Ovary (tissue), 9 donors: Measurements from ENCODE around the gene GFER. TPM values are rescaled to one million over a fixed set of nuclear protein-coding genes. Genes with fewer than 3 reads are reported as not detected.

Source experiments
- DNase-seq, 5 donors: peaks; one replicate each; pipeline ENCODE4 v3.0.0-alpha.2; 2019 to 2020
- H3K27ac ChIP-seq, 2 donors: fragments of 200-600 bp; one replicate each; pipeline versions ENCODE4 v1.5.1 to v1.8.0; 2019 to 2022
- H3K27me3 ChIP-seq: fragments of 200-600 bp; one replicate; pipeline ENCODE4 v1.8.0; 2022
- H3K36me3 ChIP-seq: fragments of 200-600 bp; sonication (generic); one replicate; pipeline ENCODE4 v1.5.1; 2019
- H3K4me1 ChIP-seq: one replicate; pipeline ENCODE4 v1.8.1; 2013; ENCODE audit warnings: mild to moderate bottlenecking, moderate library complexity; ENCODE audit not compliant: insufficient read depth
- H3K4me3 ChIP-seq: fragments of 200-600 bp; sonication (generic); one replicate; pipeline ENCODE4 v1.5.1; 2017
- H3K9me3 ChIP-seq, 2 donors: fragments of 200-600 bp in 1 of 2; sonication (generic) in 1 of 2; one replicate each; pipeline versions ENCODE4 v1.5.1 to v1.8.1; 2013 to 2019; ENCODE audit warnings: mild to moderate bottlenecking in 1 of 2, moderate library complexity in 1 of 2
- EP300 ChIP-seq: sonication (generic); formaldehyde crosslinking; IDR thresholded peaks from one replicate; pipeline ENCODE4 v1.6.1; 2017; ENCODE audit warnings: antibody characterized with exemption
- POLR2A ChIP-seq: fragments of 450-650 bp; IDR thresholded peaks from one replicate; pipeline ENCODE4 v1.6.1; 2017; ENCODE audit warnings: antibody characterized with exemption, mild to moderate bottlenecking, moderate library complexity
- WGBS, 3 donors: extraction: QIAGEN DNeasy Blood & Tissue Kit in 1 of 3; methylation state at CpG; one replicate each; pipeline versions ENCODE4 v1.1.5 to v1.1.7; 2013 to 2017; 5-methylcytosine and 5-hydroxymethylcytosine counted together
- intact Hi-C, 4 donors: fragments of 100-400 bp; cut with DNase I; formaldehyde crosslinking; loops; one replicate each; pipeline versions ENCODE4 v1.11.0 to v1.15.1; 2022 to 2023
- polyA plus RNA-seq, 2 donors: library from polyadenylated mRNA; stranded (reverse); fragments of 200-250 nt in 1 of 2; fragments of 350-450 nt in 1 of 2; fragmentation: Illumina TruSeq in 1 of 2; extraction: RNeasy Lipid Tissue Mini Kit (QIAGEN cat#74804) in 1 of 2; gene quantifications; one replicate each; pipeline ENCODE4 v1.2.3, GENCODE V29; 2013 to 2014
- total RNA-seq, 7 donors: library from RNA; depleted of rRNA in 2 of 7; stranded (reverse); fragments of >200 nt in 2 of 7; fragmentation: NEBNext Ultra II Directional in 3 of 7; extraction: Animal tissue kit (Norgen Biotek cat#: 25700) in 3 of 7; gene quantifications; one replicate each; pipeline versions ENCODE4 v1.1.0 to v1.2.4, GENCODE V29; 2016 to 2023
- TF ChIP-seq, protein P1 (sequence below), 3 donors: fragments of 450-650 bp in 2 of 3; fragments of 200-600 bp in 1 of 3; IDR thresholded peaks; one replicate each; pipeline versions ENCODE4 v1.5.1 to v1.8.0; 2016 to 2022; ENCODE audit warnings: antibody characterized with exemption in 3 of 3, mild to moderate bottlenecking in 1 of 3
- donor health status: DM: no; HTN: no; CAD: no; lungs with moderate emphysema.
- donor health status: DM: no; HTN: no; CAD: no.
- donor health status: Bipolar disorder and iron deficiency.
- donor health status: DM: yes; HTN: yes; CAD: no.
- donor health status: DM: no; HTN: no; CAD: no.
- donor health status: DM: yes; HTN: yes; CAD: no.

The GFER gene
- total and polyA plus RNA-seq, 9 donors, result 6.1 to 18.5 (median 14.0) TPM

DNA sequence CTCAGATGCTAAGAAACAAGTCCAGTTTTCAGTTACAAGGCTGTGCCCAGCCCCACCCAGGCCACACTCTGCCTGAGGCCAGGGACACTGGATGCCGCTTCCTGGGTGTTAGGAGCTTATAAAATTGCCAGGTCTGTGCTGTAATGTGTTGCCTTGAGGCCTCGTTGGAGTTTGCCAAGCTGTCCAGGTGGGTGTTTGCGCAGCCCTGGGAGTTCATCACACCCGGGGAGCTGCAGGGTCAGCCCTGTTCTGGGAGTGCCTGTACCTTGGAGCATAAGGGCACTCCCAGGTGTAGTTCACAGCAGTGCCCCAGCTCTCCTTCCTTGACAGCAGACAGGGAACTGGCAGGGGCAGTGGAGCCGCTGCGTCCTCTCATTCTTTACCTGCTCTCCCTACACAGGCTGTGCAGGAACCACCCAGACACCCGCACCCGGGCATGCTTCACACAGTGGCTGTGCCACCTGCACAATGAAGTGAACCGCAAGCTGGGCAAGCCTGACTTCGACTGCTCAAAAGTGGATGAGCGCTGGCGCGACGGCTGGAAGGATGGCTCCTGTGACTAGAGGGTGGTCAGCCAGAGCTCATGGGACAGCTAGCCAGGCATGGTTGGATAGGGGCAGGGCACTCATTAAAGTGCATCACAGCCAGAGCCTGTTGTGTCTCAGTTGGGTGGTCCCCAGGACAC is 1.6 kb downstream of the GFER start:
- Histone ChIP-seq H3K36me3 (no peaks in the 10 kb centered on the region), H3K4me1 (peaks cover 4% of the 10 kb centered on the region), H3K27ac (no peak overlapping the region), H3K4me3 (no peak overlapping the region), H3K9me3 (no peaks in the 10 kb centered on the region), H3K27me3 (peaks cover 1% of the 10 kb centered on the region)
- TF ChIP-seq EP300, result no peak
- TF ChIP-seq, protein P1, sequence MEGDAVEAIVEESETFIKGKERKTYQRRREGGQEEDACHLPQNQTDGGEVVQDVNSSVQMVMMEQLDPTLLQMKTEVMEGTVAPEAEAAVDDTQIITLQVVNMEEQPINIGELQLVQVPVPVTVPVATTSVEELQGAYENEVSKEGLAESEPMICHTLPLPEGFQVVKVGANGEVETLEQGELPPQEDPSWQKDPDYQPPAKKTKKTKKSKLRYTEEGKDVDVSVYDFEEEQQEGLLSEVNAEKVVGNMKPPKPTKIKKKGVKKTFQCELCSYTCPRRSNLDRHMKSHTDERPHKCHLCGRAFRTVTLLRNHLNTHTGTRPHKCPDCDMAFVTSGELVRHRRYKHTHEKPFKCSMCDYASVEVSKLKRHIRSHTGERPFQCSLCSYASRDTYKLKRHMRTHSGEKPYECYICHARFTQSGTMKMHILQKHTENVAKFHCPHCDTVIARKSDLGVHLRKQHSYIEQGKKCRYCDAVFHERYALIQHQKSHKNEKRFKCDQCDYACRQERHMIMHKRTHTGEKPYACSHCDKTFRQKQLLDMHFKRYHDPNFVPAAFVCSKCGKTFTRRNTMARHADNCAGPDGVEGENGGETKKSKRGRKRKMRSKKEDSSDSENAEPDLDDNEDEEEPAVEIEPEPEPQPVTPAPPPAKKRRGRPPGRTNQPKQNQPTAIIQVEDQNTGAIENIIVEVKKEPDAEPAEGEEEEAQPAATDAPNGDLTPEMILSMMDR (IDR thresholded peaks at IDR 0.05), result no peak
- no peak for TF ChIP-seq POLR2A
- intact Hi-C loops, result no loop called here
- WGBS, 3 donors, result 90 to 94% (median 92%) methylated on average over 14 of the region's 14 CpGs
- DNase-seq, result no peak

DNA sequence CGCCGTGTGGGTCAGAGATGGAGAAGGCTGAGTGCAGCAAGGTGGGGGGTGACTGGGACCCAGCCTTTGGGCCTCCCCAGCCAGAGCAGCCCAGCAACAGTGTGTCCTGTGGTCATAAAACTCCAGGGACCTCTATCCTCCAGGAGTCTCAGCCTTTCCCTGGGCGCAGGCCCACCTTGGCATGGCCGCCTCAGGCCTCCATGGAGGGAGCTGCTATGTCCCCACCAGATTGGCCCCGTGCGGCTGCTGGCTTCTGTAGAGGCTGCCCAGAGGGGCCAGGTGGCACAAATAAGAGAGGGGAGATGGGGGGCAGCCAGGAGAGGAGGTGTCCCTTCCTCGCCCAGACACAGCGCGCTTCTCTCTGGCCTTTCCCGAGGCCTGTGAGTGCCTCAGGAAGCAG is 3.2 kb downstream of the GFER start:
- Histone ChIP-seq H3K36me3 (no peaks in the 10 kb centered on the region), H3K27ac (no peak overlapping the region), H3K27me3 (no peaks in the 10 kb centered on the region), H3K9me3 (no peaks in the 10 kb centered on the region), H3K4me1 (peaks cover 7% of the 10 kb centered on the region), H3K4me3 (no peak overlapping the region)
- no peak for TF ChIP-seq EP300
- TF ChIP-seq POLR2A, result no peak
- TF ChIP-seq, protein P1 (IDR thresholded peaks at IDR 0.05), result no peak
- DNase-seq, result no peak
- intact Hi-C loops, result no loop called here
- 88 to 89% (median 88%) methylated on average over 10 of the region's 10 CpGs for WGBS, 3 donors

DNA sequence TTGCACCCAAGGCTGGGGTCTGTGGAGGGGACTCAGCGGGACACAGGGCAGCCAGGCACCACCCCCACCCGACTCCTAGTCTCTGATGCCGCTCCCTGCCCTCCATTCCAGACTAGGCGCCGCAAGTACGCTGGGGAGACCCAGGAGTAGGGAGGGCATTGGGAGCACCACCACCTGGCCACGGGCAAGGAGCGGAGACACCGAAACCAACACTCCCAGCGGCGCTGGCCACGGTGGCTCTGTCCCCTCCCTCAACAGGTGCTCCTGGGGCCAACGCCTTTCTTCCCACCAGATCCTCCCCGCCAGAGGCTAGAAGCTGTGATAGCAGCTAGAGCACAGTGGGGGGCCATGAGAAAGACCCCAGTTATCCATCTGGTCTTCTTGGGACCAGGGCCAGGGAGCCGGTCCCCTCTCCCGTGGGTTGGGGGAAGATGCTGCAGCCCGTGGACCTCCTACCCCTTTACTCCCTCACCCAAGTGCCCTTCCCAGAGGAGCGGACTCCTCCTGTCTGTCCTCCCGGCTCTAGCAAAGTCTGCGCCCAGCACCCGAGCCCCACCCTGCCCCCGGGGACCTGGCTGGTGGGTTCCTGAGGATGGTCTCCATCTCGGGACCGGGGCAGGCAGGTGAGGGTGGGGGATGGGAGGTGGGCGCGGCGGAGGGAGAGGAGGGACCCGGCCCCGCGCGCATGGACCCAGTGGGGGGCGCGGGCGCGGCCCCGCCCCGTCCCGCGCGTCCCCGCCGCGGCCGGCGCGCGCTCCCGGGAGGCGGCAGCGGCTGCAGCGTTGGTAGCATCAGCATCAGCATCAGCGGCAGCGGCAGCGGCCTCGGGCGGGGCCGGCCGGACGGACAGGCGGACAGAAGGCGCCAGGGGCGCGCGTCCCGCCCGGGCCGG is 5.5 kb downstream of the GFER start, which contains the start of gene SYNGR3:
Gene SYNGR3 (plus strand): TSS at position 762 of the 892 bp plus-strand sequence. CDS start 133 bp downstream, outside the sequence.
- Histone ChIP-seq H3K27me3 (no peaks in the 10 kb centered on the region), H3K9me3 (no peaks in the 10 kb centered on the region), H3K36me3 (no peaks in the 10 kb centered on the region), H3K4me1 (peaks cover 10% of the 10 kb centered on the region), H3K4me3 (no peak within 1 kb of the TSS), H3K27ac (no peak within 1 kb of the TSS)
- WGBS, 3 donors, result 3 to 4% (median 4%) methylated on average over 50 to 67 of the region's 67 CpGs
- TF ChIP-seq, protein P1 (IDR thresholded peaks at IDR 0.05), result no peak
- TF ChIP-seq EP300 (no peak), POLR2A (no peak)
- intact Hi-C loops, result no loop called here
- peak in 1 of 5 donors; percentile 38 for DNase-seq

DNA sequence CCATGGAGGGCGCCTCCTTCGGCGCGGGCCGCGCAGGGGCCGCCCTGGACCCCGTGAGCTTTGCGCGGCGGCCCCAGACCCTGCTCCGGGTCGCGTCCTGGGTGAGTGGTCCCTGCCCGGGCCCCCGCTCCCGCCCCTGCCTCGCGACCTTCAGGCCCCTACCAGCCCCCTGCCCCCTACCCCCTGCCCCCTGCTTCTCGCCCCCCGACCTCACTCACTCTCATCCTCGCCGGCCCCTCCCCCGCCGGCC is 6.0 kb downstream of the GFER start:
- WGBS, 3 donors, result 0 to 2% (median 1%) methylated on average over 6 to 25 of the region's 25 CpGs
- Histone ChIP-seq H3K4me3 (no peak overlapping the region), H3K4me1 (peaks cover 7% of the 10 kb centered on the region), H3K9me3 (no peaks in the 10 kb centered on the region), H3K27me3 (no peaks in the 10 kb centered on the region), H3K36me3 (no peaks in the 10 kb centered on the region), H3K27ac (no peak overlapping the region)
- no peak for DNase-seq
- no peak for TF ChIP-seq EP300
- TF ChIP-seq, protein P1 (IDR thresholded peaks at IDR 0.05), result no peak
- TF ChIP-seq POLR2A, result no peak
- intact Hi-C loops, result no loop called here
